Measurements from ENCODE around the gene PHOSPHO2. TPM values are rescaled to one million over a fixed set of nuclear protein-coding genes. Genes with fewer than 3 reads are reported as not detected.
A peak's percentile ranks its signal among the peaks of the same experiment; 100 is the strongest.

The PHOSPHO2 gene
- total and polyA plus RNA-seq, 9 of the 15 experiments (the other 6 are each of a cell fraction or from before 2014, with no cell fraction given): 7.8 to 19.1 (median 11.7) TPM

- no peak for TF ChIP-seq GMEB1 (CRISPR knock-in tag; IDR thresholded peaks at IDR 0.05)
- TF ChIP-seq NCOA2 (IDR thresholded peaks at IDR 0.05; ENCODE audit: partially characterized antibody in 2 of 2): no peak
- TF ChIP-seq STAT5A (IDR thresholded peaks at IDR 0.05; ENCODE audit: borderline replicate concordance, low read length): peak; percentile 50; the same call in 1 of the 2 replicates
- no peak for TF ChIP-seq CC2D1A (IDR thresholded peaks at IDR 0.05)
- TF ChIP-seq ZNF512 (tag; IDR thresholded peaks at IDR 0.05): no peak
- TF ChIP-seq, protein P1, sequence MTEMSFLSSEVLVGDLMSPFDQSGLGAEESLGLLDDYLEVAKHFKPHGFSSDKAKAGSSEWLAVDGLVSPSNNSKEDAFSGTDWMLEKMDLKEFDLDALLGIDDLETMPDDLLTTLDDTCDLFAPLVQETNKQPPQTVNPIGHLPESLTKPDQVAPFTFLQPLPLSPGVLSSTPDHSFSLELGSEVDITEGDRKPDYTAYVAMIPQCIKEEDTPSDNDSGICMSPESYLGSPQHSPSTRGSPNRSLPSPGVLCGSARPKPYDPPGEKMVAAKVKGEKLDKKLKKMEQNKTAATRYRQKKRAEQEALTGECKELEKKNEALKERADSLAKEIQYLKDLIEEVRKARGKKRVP (CRISPR knock-in tag; IDR thresholded peaks at IDR 0.05): no peak
- TF ChIP-seq ZNF232 (CRISPR knock-in tag; IDR thresholded peaks at IDR 0.05): no peak
- TF ChIP-seq NRF1 (conservative IDR thresholded peaks at IDR 0.05 in 1 of 2, IDR thresholded peaks at IDR 0.05 in 1 of 2): no peak; a peak in 1 of 4 replicates
- no peak for TF ChIP-seq ATF6 (CRISPR knock-in tag; IDR thresholded peaks at IDR 0.05)
- no peak for TF ChIP-seq PPARD (CRISPR knock-in tag; IDR thresholded peaks at IDR 0.05)
- TF ChIP-seq BRF1 (IDR thresholded peaks at IDR 0.05; ENCODE audit: borderline replicate concordance, extremely low read depth, insufficient read length): no peak
- TF ChIP-seq RFX1 (IDR thresholded peaks at IDR 0.05): peak; percentile 60
- no peak for TF ChIP-seq ZBTB17 (CRISPR knock-in tag; IDR thresholded peaks at IDR 0.05)
- no peak; a peak in 1 of 3 replicates for TF ChIP-seq CBX3 (IDR thresholded peaks at IDR 0.05; ENCODE audit: borderline replicate concordance in 1 of 2, low read length in 2 of 2)
- TF ChIP-seq ZNF75A (CRISPR knock-in tag; IDR thresholded peaks at IDR 0.05): no peak
- TF ChIP-seq, protein P2, sequence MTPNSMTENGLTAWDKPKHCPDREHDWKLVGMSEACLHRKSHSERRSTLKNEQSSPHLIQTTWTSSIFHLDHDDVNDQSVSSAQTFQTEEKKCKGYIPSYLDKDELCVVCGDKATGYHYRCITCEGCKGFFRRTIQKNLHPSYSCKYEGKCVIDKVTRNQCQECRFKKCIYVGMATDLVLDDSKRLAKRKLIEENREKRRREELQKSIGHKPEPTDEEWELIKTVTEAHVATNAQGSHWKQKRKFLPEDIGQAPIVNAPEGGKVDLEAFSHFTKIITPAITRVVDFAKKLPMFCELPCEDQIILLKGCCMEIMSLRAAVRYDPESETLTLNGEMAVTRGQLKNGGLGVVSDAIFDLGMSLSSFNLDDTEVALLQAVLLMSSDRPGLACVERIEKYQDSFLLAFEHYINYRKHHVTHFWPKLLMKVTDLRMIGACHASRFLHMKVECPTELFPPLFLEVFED (CRISPR knock-in tag; conservative IDR thresholded peaks at IDR 0.05): 0 out of 2 replicates have a peak, but pooled peaks have one; percentile 8
- TF ChIP-seq CBFA2T2 (conservative IDR thresholded peaks at IDR 0.05): peak; percentile 80
- TF ChIP-seq U2AF1 (optimal IDR thresholded peaks at IDR 0.05; ENCODE audit: low read depth, low read length): no peak
- TF ChIP-seq TCF3 (CRISPR knock-in tag; IDR thresholded peaks at IDR 0.05): peak; percentile 84
- no peak; the same call in 1 of the 2 replicates for TF ChIP-seq ZNF511 (CRISPR knock-in tag; IDR thresholded peaks at IDR 0.05)
These were observed 22.1 kb downstream of the PHOSPHO2 start (continued) for GRCh38 chr2:169716238-169716886.
